RWPE2 (cell line): ENCODE measurements around the gene CDH4.
A peak's percentile ranks its signal among the peaks of the same experiment; 100 is the strongest.

ENCODE experiments used
- ATAC-seq: fragments of 200-7000 bp; cut with Tn5 transposase; 3 replicates; pipeline ENCODE4 v1.9.1; 2021; ENCODE audit warnings: low read depth
- DNase-seq: peaks from one replicate; pipeline ENCODE4 v3.0.0-alpha.2; 2020; ENCODE audit warnings: low spot score
- H3K27ac ChIP-seq: fragments of 450-650 bp; 2 replicates; pipeline ENCODE4 v1.5.1; 2017; ENCODE audit warnings: mild to moderate bottlenecking; ENCODE audit not compliant: poor library complexity, severe bottlenecking
- H3K27me3 ChIP-seq: fragments of 250-450 bp; sonication (Bioruptor Pico); 2 replicates; pipeline ENCODE4 v1.5.1; 2021; ENCODE audit warnings: mild to moderate bottlenecking, moderate library complexity; ENCODE audit not compliant: insufficient read depth, poor library complexity, severe bottlenecking
- H3K36me3 ChIP-seq: fragments of 250-450 bp; sonication (Bioruptor Pico); 2 replicates; pipeline ENCODE4 v1.5.1; 2020; ENCODE audit warnings: low read depth, mild to moderate bottlenecking, moderate library complexity
- H3K4me1 ChIP-seq: fragments of 250-450 bp; sonication (Bioruptor Pico); 2 replicates; pipeline ENCODE4 v1.5.1; 2021; ENCODE audit warnings: mild to moderate bottlenecking, moderate library complexity; ENCODE audit not compliant: insufficient read depth, poor library complexity, severe bottlenecking
- H3K4me3 ChIP-seq: fragments of 250-450 bp; sonication (Bioruptor Pico); 2 replicates; pipeline ENCODE4 v1.5.1; 2021; ENCODE audit warnings: mild to moderate bottlenecking, moderate library complexity; ENCODE audit not compliant: severe bottlenecking
- H3K9me3 ChIP-seq: fragments of 250-450 bp; sonication (Bioruptor Pico); 2 replicates; pipeline ENCODE4 v1.5.1; 2021; ENCODE audit warnings: mild to moderate bottlenecking, moderate library complexity; ENCODE audit not compliant: severe bottlenecking
- CTCF ChIP-seq: fragments of 450-650 bp; IDR thresholded peaks from one replicate; pipeline ENCODE4 v1.5.1; 2017; ENCODE audit warnings: mild to moderate bottlenecking, moderate library complexity; ENCODE audit not compliant: poor library complexity, severe bottlenecking

CDH4 gene

GRCh38 chr20:61483336-61484067 lies 231.4 kb downstream of the CDH4 start:
- Histone ChIP-seq H3K36me3 (no peaks in the 10 kb centered on the region; the same call in 1 of the 2 replicates), H3K9me3 (no peaks in the 10 kb centered on the region), H3K4me3 (no peak overlapping the region), H3K27ac (no peak overlapping the region), H3K4me1 (peaks cover 3% of the 10 kb centered on the region), H3K27me3 (no peaks in the 10 kb centered on the region)
- ATAC-seq (no peak), DNase-seq (no peak)
- no peak for TF ChIP-seq CTCF

- no peak overlapping the region for H3K27ac ChIP-seq
- ATAC-seq: no peak
- H3K4me3 ChIP-seq: no peak overlapping the region
- peaks cover 3% of the 10 kb centered on the region for H3K4me1 ChIP-seq
- no peaks in the 10 kb centered on the region for H3K36me3 ChIP-seq
- no peaks in the 10 kb centered on the region for H3K9me3 ChIP-seq
- TF ChIP-seq CTCF: no peak
- peak; percentile 71 for DNase-seq
- no peaks in the 10 kb centered on the region for H3K27me3 ChIP-seq
Observed at GRCh38 chr20:61486198-61486597, 234.1 kb downstream of the CDH4 start.

GRCh38 chr20:61487346-61487996 lies 235.4 kb downstream of the CDH4 start:
- no peak overlapping the region for H3K4me3 ChIP-seq
- no peaks in the 10 kb centered on the region for H3K27me3 ChIP-seq
- H3K27ac ChIP-seq: no peak overlapping the region
- no peaks in the 10 kb centered on the region for H3K4me1 ChIP-seq
- no peaks in the 10 kb centered on the region for H3K36me3 ChIP-seq
- H3K9me3 ChIP-seq: no peaks in the 10 kb centered on the region
- no peak for TF ChIP-seq CTCF
- no peak for DNase-seq
- no peak for ATAC-seq

GRCh38 chr20:61487997-61488371 lies 235.9 kb downstream of the CDH4 start:
- ATAC-seq (no peak), DNase-seq (no peak)
- TF ChIP-seq CTCF: no peak

GRCh38 chr20:61490721-61491120 lies 238.7 kb downstream of the CDH4 start:
- H3K4me1 ChIP-seq: no peaks in the 10 kb centered on the region
- H3K27me3 ChIP-seq: no peaks in the 10 kb centered on the region
- no peak overlapping the region for H3K4me3 ChIP-seq
- TF ChIP-seq CTCF: no peak
- no peaks in the 10 kb centered on the region for H3K9me3 ChIP-seq
- no peaks in the 10 kb centered on the region for H3K36me3 ChIP-seq
- no peak for DNase-seq
- no peak for ATAC-seq
- H3K27ac ChIP-seq: no peak overlapping the region

More at GRCh38 chr20:61487997-61488371, 235.9 kb downstream of the CDH4 start:
- Histone ChIP-seq H3K36me3 (no peaks in the 10 kb centered on the region), H3K27me3 (no peaks in the 10 kb centered on the region), H3K27ac (no peak overlapping the region), H3K4me3 (no peak overlapping the region), H3K4me1 (no peaks in the 10 kb centered on the region), H3K9me3 (no peaks in the 10 kb centered on the region)
